H9 (cell line): Measurements from ENCODE around the gene MFSD12. TPM values are rescaled to one million over a fixed set of nuclear protein-coding genes. Genes with fewer than 3 reads are reported as not detected.

ENCODE experiments used
- DNase-seq: peaks from one replicate; pipeline ENCODE4 v3.0.0-alpha.2; 2017
- H2AFZ ChIP-seq: one replicate; pipeline ENCODE4 v1.6.1; 2013; ENCODE audit warnings: mild to moderate bottlenecking, low read length, control low read depth, moderate library complexity
- H2AK5ac ChIP-seq: 2 replicates; pipeline ENCODE4 v1.6.1; 2013; ENCODE audit warnings: low read length, control low read depth, mixed read lengths; ENCODE audit not compliant: insufficient read length
- H2BK120ac ChIP-seq: one replicate; pipeline ENCODE4 v1.6.1; 2013; ENCODE audit warnings: low read depth, mild to moderate bottlenecking, low read length, control low read depth, inconsistent platforms; ENCODE audit not compliant: poor library complexity, severe bottlenecking
- H2BK12ac ChIP-seq: 2 replicates; pipeline ENCODE4 v1.6.1; 2013; ENCODE audit warnings: low read length, control low read depth, mixed read lengths, low read depth; ENCODE audit not compliant: insufficient read length
- H2BK15ac ChIP-seq: 2 replicates; pipeline ENCODE4 v1.6.1; 2013; ENCODE audit warnings: low read depth, low read length, control low read depth
- H2BK20ac ChIP-seq: one replicate; pipeline ENCODE4 v1.6.1; 2013; ENCODE audit warnings: low read depth, mild to moderate bottlenecking, low read length, control low read depth, inconsistent platforms; ENCODE audit not compliant: poor library complexity, severe bottlenecking
- H2BK5ac ChIP-seq: 2 replicates; pipeline ENCODE4 v1.6.1; 2013; ENCODE audit warnings: low read length, control low read depth, mixed read lengths; ENCODE audit not compliant: insufficient read length
- H3K14ac ChIP-seq: 2 replicates; pipeline ENCODE4 v1.6.1; 2013; ENCODE audit warnings: low read length, control low read depth; ENCODE audit not compliant: insufficient read depth
- H3K18ac ChIP-seq: 2 replicates; pipeline ENCODE4 v1.6.1; 2013; ENCODE audit warnings: low read depth, mild to moderate bottlenecking, mixed read lengths, low read length, control low read depth; ENCODE audit not compliant: insufficient read length
- H3K23ac ChIP-seq: 2 replicates; pipeline ENCODE4 v1.6.1; 2013; ENCODE audit warnings: low read length, control low read depth, mixed read lengths, low read depth; ENCODE audit not compliant: insufficient read length
- H3K23me2 ChIP-seq: 2 replicates; pipeline ENCODE4 v1.6.1; 2013; ENCODE audit warnings: low read depth, mild to moderate bottlenecking, mixed read lengths, low read length, control low read depth; ENCODE audit not compliant: insufficient read length, poor library complexity, severe bottlenecking
- H3K27ac ChIP-seq: 2 replicates; pipeline ENCODE4 v1.5.1; 2013; ENCODE audit warnings: low read length, control low read depth, mixed read lengths, low read depth; ENCODE audit not compliant: insufficient read length
- H3K27me3 ChIP-seq: 2 replicates; pipeline ENCODE4 v1.6.1; 2013; ENCODE audit warnings: low read length, control low read depth, inconsistent platforms; ENCODE audit not compliant: insufficient read depth
- H3K4ac ChIP-seq: 2 replicates; pipeline ENCODE4 v1.6.1; 2013; ENCODE audit warnings: low read depth, mild to moderate bottlenecking, control low read depth, inconsistent platforms, low read length, moderate library complexity
- H3K4me1 ChIP-seq: 2 replicates; pipeline ENCODE4 v1.6.1; 2013; ENCODE audit warnings: low read length, control low read depth, inconsistent platforms; ENCODE audit not compliant: insufficient read depth
- H3K4me2 ChIP-seq: 2 replicates; pipeline ENCODE4 v1.6.1; 2013; ENCODE audit warnings: low read length, control low read depth, mixed read lengths; ENCODE audit not compliant: insufficient read length, insufficient read depth
- H3K56ac ChIP-seq: 2 replicates; pipeline ENCODE4 v1.6.1; 2013; ENCODE audit warnings: low read depth, mild to moderate bottlenecking, mixed read lengths, low read length, control low read depth; ENCODE audit not compliant: insufficient read length
- H3K79me1 ChIP-seq: 2 replicates; pipeline ENCODE4 v1.6.1; 2013; ENCODE audit warnings: low read depth, mild to moderate bottlenecking, moderate library complexity, low read length, control low read depth, inconsistent platforms; ENCODE audit not compliant: insufficient read depth, poor library complexity, severe bottlenecking
- H3K79me2 ChIP-seq: 2 replicates; pipeline ENCODE4 v1.6.1; 2013; ENCODE audit warnings: low read length, control low read depth, inconsistent platforms; ENCODE audit not compliant: insufficient read depth
- H3K9ac ChIP-seq: 2 replicates; pipeline ENCODE4 v1.6.1; 2013; ENCODE audit warnings: low read length, control low read depth, mixed read lengths; ENCODE audit not compliant: insufficient read length; ENCODE audit errors: extremely low read depth
- H3K9me3 ChIP-seq: one replicate; pipeline ENCODE4 v1.6.1; 2013; ENCODE audit warnings: low read depth, low read length, inconsistent platforms; ENCODE audit not compliant: control insufficient read depth
- H3T11ph ChIP-seq: one replicate; pipeline ENCODE4 v1.6.1; 2013; ENCODE audit warnings: mild to moderate bottlenecking, low read length, control low read depth, inconsistent platforms
- H4K20me1 ChIP-seq: one replicate; pipeline ENCODE4 v1.6.1; 2013; ENCODE audit not compliant: control insufficient read depth, insufficient read length, insufficient read depth
- H4K5ac ChIP-seq: 2 replicates; pipeline ENCODE4 v1.6.1; 2013; ENCODE audit warnings: low read depth, mild to moderate bottlenecking, mixed read lengths, low read length, control low read depth; ENCODE audit not compliant: insufficient read length
- H4K8ac ChIP-seq: replicated peaks from 2 replicates; pipeline ENCODE4 v1.6.1; 2013; ENCODE audit warnings: low read length, control low read depth, mixed read lengths, low read depth; ENCODE audit not compliant: insufficient read length
- H4K91ac ChIP-seq: 2 replicates; pipeline ENCODE4 v1.6.1; 2013; ENCODE audit warnings: low read depth, mild to moderate bottlenecking, moderate library complexity, mixed read lengths, low read length, control low read depth; ENCODE audit not compliant: insufficient read length
- H3K27ac Mint-ChIP-seq, 3 experiments: 2 replicates in 2 of 3; 3 replicates in 1 of 3; pipeline ENCODE4 v1.8.0; 2020 to 2021; ENCODE audit warnings: mixed read lengths in 3 of 3, mild to moderate bottlenecking in 1 of 3, moderate library complexity in 1 of 3
- H3K27me3 Mint-ChIP-seq: 2 replicates; pipeline ENCODE4 v1.8.0; 2021; ENCODE audit warnings: low read depth, mild to moderate bottlenecking, moderate library complexity, mixed read lengths
- H3K36me3 Mint-ChIP-seq, 3 experiments: 2 replicates in 2 of 3; 3 replicates in 1 of 3; pipeline ENCODE4 v1.8.0; 2020 to 2021; ENCODE audit warnings: low read depth in 3 of 3, mixed read lengths in 3 of 3; ENCODE audit not compliant: insufficient read depth in 1 of 3
- H3K4me1 Mint-ChIP-seq, 2 experiments: 2 replicates each; pipeline ENCODE4 v1.8.0; 2020; ENCODE audit warnings: mixed read lengths in 2 of 2
- H3K4me3 Mint-ChIP-seq, 2 experiments: 2 replicates in 1 of 2; 3 replicates in 1 of 2; pipeline ENCODE4 v1.8.0; 2020 to 2021; ENCODE audit warnings: mild to moderate bottlenecking in 2 of 2, mixed read lengths in 2 of 2, moderate library complexity in 1 of 2
- H3K9me3 Mint-ChIP-seq, 2 experiments: 2 replicates in 1 of 2; 3 replicates in 1 of 2; pipeline ENCODE4 v1.8.0; 2020; ENCODE audit warnings: mild to moderate bottlenecking in 2 of 2, mixed read lengths in 2 of 2, moderate library complexity in 1 of 2
- WGBS: extraction: QIAGEN DNeasy Blood & Tissue Kit; methylation state at CpG from one replicate; pipeline ENCODE4 v1.1.7; 2013; ENCODE audit warnings: missing lambda C conversion rate, low lambda C conversion rate, mixed read lengths; ENCODE audit not compliant: insufficient read length; ENCODE audit errors: extremely low coverage; 5-methylcytosine and 5-hydroxymethylcytosine counted together
- total RNA-seq: library from RNA; stranded (reverse); gene quantifications from 2 replicates; pipeline ENCODE4 v1.2.1, GENCODE V29; 2021
- TF ChIP-seq, protein P1 (sequence below): fragments of 200-600 bp; sonication (generic); conservative IDR thresholded peaks from 3 replicates; pipeline ENCODE4 v1.8.0; 2021; ENCODE audit warnings: antibody characterized with exemption, mild to moderate bottlenecking

The MFSD12 gene
- total RNA-seq, 1 experiment from 2014 or later, result 58.8 TPM

DNA sequence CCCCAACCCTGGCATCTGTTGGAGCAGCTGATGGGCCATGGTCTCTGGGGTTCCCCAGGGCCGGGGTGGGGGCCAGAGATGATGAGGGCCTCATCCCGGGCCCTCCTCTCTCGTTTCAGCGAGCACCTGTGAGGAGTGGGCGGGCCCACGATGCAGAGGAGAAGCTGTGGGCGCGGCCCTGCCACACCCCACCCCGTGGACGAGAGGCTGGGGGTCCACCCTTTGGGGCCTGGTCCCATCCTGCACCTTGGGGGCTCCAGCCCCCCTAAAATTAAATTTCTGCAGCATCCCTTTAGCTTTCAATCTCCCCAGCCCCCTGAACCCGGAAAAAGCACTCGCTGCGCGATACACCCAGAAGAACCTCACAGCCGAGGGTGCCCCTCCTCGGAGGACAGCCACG is 21.0 kb upstream of the MFSD12 start:
- Histone ChIP-seq H3K18ac (no peak overlapping the region), H3K23me2 (peaks cover 13% of the 10 kb centered on the region), H2BK15ac (no peak overlapping the region), H3K56ac (no peak overlapping the region), H4K5ac (no peak overlapping the region), H3K23ac (no peak overlapping the region), H2AK5ac (no peak overlapping the region), H3K4me2 (peak overlapping the region; percentile 19), H3K14ac (no peak overlapping the region), H3K4me1 (no peaks in the 10 kb centered on the region), H3K79me1 (no peaks in the 10 kb centered on the region), H3K4ac (no peak overlapping the region), H4K20me1 (no peaks in the 10 kb centered on the region), H4K91ac (no peak overlapping the region), H2BK120ac (no peak overlapping the region), H2AFZ (no peak overlapping the region), H3K27ac (no peak overlapping the region), H2BK20ac (no peak overlapping the region), H2BK12ac (no peak overlapping the region), H3K27me3 (no peaks in the 10 kb centered on the region; the same call in 1 of the 2 replicates), H2BK5ac (no peak overlapping the region), H3K9ac (no peak overlapping the region), H3T11ph (no peak overlapping the region), H3K79me2 (no peaks in the 10 kb centered on the region), H4K8ac (no peak overlapping the region), H3K9me3 (no peaks in the 10 kb centered on the region)
- no peak overlapping the region for H3K27ac Mint-ChIP-seq
- H3K27me3 Mint-ChIP-seq, result peaks cover 32% of the 10 kb centered on the region
- DNase-seq, result no peak
- TF ChIP-seq, protein P1, sequence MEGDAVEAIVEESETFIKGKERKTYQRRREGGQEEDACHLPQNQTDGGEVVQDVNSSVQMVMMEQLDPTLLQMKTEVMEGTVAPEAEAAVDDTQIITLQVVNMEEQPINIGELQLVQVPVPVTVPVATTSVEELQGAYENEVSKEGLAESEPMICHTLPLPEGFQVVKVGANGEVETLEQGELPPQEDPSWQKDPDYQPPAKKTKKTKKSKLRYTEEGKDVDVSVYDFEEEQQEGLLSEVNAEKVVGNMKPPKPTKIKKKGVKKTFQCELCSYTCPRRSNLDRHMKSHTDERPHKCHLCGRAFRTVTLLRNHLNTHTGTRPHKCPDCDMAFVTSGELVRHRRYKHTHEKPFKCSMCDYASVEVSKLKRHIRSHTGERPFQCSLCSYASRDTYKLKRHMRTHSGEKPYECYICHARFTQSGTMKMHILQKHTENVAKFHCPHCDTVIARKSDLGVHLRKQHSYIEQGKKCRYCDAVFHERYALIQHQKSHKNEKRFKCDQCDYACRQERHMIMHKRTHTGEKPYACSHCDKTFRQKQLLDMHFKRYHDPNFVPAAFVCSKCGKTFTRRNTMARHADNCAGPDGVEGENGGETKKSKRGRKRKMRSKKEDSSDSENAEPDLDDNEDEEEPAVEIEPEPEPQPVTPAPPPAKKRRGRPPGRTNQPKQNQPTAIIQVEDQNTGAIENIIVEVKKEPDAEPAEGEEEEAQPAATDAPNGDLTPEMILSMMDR, result no peak
- peak overlapping the region in 1 of 2 experiments; percentile 74; a peak in 1 of 5 replicates for H3K4me3 Mint-ChIP-seq
- no CpG with 5 or more reads among the region's 17 CpGs for WGBS
- H3K4me1 Mint-ChIP-seq, result peaks cover 9 to 18% of the 10 kb centered on the region in 2 experiments
- no peaks in the 10 kb centered on the region; a peak in 1 of 5 replicates for H3K9me3 Mint-ChIP-seq
- peaks cover 8 to 10% (median 9%) of the 10 kb centered on the region in 3 experiments for H3K36me3 Mint-ChIP-seq
